ENCODE measurements around the gene IMMP2L. TPM values are rescaled to one million over a fixed set of nuclear protein-coding genes. Genes with fewer than 3 reads are reported as not detected.

IMMP2L gene
- total and polyA plus RNA-seq, 2 of the 8 experiments (the other 6 are each of a cell fraction or from before 2014, with no cell fraction given) = 2.3 to 10.1 TPM

- no peak overlapping the region for H3K4me2 ChIP-seq (ENCODE audit: insufficient read depth in 1 of 2, low read depth in 2 of 2, low read length in 2 of 2)
- no peak overlapping the region for H2BK120ac ChIP-seq (replicated peaks; ENCODE audit: low read depth, low read length)
- no peak for TF ChIP-seq KDM4A (IDR thresholded peaks at IDR 0.05; ENCODE audit: low read depth, low read length, severe bottlenecking)
- no peak for TF ChIP-seq ZNF274 (IDR thresholded peaks at IDR 0.05; ENCODE audit: borderline replicate concordance, extremely low read depth, low read length)
- TF ChIP-seq TBP (IDR thresholded peaks at IDR 0.05; ENCODE audit: low read depth, low read length) = no peak
- no peak for TF ChIP-seq CBX5 (IDR thresholded peaks at IDR 0.05; ENCODE audit: low read depth, low read length)
- TF ChIP-seq BACH1 (IDR thresholded peaks at IDR 0.05; ENCODE audit: low read length) = no peak
- no peak for TF ChIP-seq JUND (IDR thresholded peaks at IDR 0.05; ENCODE audit: low read length)
- no peak overlapping the region for H3K4ac ChIP-seq (replicated peaks; ENCODE audit: insufficient read length, low read depth, low read length)
- H3K56ac ChIP-seq (replicated peaks; ENCODE audit: insufficient read length, low read depth, low read length) = no peak overlapping the region
- FAIRE-seq (no peak), DNase-seq (ENCODE audit: low read depth in 1 of 2, low spot score in 2 of 2) (no peak)
- POLR2A ChIA-PET (ENCODE audit: partially characterized antibody) = no interaction called here
- H3K36me3 ChIP-seq (ENCODE audit: control insufficient read depth in 2 of 4, insufficient read depth in 4 of 4, low read length in 3 of 4) = no peaks in the 10 kb centered on the region
- H2BK12ac ChIP-seq (ENCODE audit: low read depth, low read length) = no peak overlapping the region
- H3K4me3 ChIP-seq (ENCODE audit: extremely low read depth in 1 of 4, insufficient read depth in 2 of 4, low read depth in 3 of 4, low read length in 4 of 4) = no peak overlapping the region
- no peak overlapping the region for H3K23ac ChIP-seq (ENCODE audit: insufficient read length)
- H3K18ac ChIP-seq (ENCODE audit: extremely low read depth, low read length) = no peak overlapping the region
- H4K5ac ChIP-seq (ENCODE audit: insufficient read length, low read depth, low read length) = no peak overlapping the region
- H3K23me2 ChIP-seq (ENCODE audit: low read depth, low read length) = no peaks in the 10 kb centered on the region
- no peak overlapping the region for H3K27ac ChIP-seq (ENCODE audit: low read depth, low read length)
- H3K9ac ChIP-seq (replicated peaks in 1 of 4; ENCODE audit: extremely low read depth in 1 of 4, low read depth in 3 of 4, low read length in 3 of 4) = no peak overlapping the region
- no peak overlapping the region for H2BK15ac ChIP-seq (ENCODE audit: low read length)
- no peak overlapping the region for H2AFZ ChIP-seq (ENCODE audit: low read length)
- no peak overlapping the region for H2BK5ac ChIP-seq (ENCODE audit: low read depth, low read length)
- H2BK20ac ChIP-seq (ENCODE audit: low read length) = no peak overlapping the region
- no peak overlapping the region for H4K8ac ChIP-seq (ENCODE audit: extremely low read depth, insufficient read depth, low read length)
- H3K14ac ChIP-seq (ENCODE audit: insufficient read length) = no peak overlapping the region
- H3K4me1 ChIP-seq (replicated peaks in 1 of 4; ENCODE audit: control insufficient read depth in 3 of 4, insufficient read depth in 4 of 4, low read length in 3 of 4) = no peaks in the 10 kb centered on the region
- CTCF ChIA-PET (ENCODE audit: partially characterized antibody) = no interaction called here
- no peaks in the 10 kb centered on the region for H3K27me3 ChIP-seq (replicated peaks in 1 of 4; ENCODE audit: control insufficient read depth in 3 of 4, extremely low read depth in 1 of 4, insufficient read depth in 3 of 4, low read length in 3 of 4)
- no peaks in the 10 kb centered on the region for H4K20me1 ChIP-seq (replicated peaks in 1 of 2; ENCODE audit: control insufficient read depth in 1 of 2, insufficient read depth in 2 of 2, low read length in 2 of 2)
- no peak overlapping the region for H2AK5ac ChIP-seq (ENCODE audit: low read depth, low read length)
- no peaks in the 10 kb centered on the region for H3K79me2 ChIP-seq (ENCODE audit: control insufficient read depth in 1 of 2, insufficient read depth in 2 of 2, low read length in 2 of 2)
- H4K91ac ChIP-seq (replicated peaks; ENCODE audit: insufficient read length, low read length) = no peak overlapping the region
- H3K79me1 ChIP-seq (ENCODE audit: low read depth, low read length) = no peaks in the 10 kb centered on the region
- no peaks in the 10 kb centered on the region for H3K9me3 ChIP-seq (ENCODE audit: insufficient read depth in 2 of 2, low read depth in 1 of 2, low read length in 1 of 2)
Measured at GRCh38 chr7:111199643-111200042, 362.6 kb downstream of the IMMP2L start.

Data from H1 (cell line).